OCI-M2 (cell line): ENCODE measurements around the gene ASB16.
"Not testable (repeated sequence)": the region's sequence is repeated elsewhere in the genome, so short reads cannot be mapped to it uniquely, and the experiment has no call there.

ENCODE experiments used
- DNase-seq: peaks from one replicate; lab custom pipeline; 2025; ENCODE audit not compliant: unreplicated experiment; lab: John Stamatoyannopoulos, UW

ASB16 gene, protein sequence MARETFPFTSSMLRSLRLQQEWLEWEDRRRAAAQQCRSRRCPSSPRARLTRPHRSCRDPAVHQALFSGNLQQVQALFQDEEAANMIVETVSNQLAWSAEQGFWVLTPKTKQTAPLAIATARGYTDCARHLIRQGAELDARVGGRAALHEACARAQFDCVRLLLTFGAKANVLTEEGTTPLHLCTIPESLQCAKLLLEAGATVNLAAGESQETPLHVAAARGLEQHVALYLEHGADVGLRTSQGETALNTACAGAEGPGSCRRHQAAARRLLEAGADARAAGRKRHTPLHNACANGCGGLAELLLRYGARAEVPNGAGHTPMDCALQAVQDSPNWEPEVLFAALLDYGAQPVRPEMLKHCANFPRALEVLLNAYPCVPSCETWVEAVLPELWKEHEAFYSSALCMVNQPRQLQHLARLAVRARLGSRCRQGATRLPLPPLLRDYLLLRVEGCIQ

DNA sequence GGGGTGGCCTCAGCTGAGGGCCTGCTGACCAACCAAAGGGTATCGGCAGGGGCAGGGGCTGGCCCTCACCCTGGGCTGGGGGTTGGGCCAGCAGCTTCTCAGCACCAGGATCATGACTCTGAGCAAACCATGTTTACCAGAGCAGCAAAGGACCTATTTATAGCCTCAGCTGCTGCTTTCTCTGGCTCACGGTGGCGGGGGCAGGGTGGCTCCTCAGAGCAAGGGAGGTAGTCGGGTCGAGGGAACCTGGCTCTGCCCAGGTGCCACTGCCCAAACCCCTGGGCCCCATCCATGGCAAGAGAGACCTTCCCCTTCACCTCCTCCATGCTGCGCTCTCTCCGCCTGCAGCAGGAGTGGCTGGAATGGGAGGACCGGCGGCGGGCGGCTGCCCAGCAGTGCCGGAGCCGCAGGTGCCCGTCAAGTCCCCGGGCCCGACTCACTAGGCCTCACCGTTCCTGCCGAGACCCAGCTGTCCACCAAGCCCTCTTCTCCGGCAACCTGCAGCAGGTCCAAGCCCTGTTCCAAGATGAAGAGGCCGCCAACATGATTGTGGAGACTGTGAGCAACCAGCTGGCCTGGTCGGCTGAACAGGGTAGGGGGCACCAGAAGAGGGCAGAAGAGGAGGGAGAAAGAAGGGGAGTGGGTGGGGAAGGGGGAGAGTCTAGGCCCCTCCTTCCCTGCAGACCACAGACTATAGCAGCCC lies at the start of gene ASB16:
TSS of gene ASB16 (plus strand) at position 206 of the 703 bp plus-strand sequence. CDS start at position 292, 86 bp downstream.
- DNase-seq: no peak

DNA sequence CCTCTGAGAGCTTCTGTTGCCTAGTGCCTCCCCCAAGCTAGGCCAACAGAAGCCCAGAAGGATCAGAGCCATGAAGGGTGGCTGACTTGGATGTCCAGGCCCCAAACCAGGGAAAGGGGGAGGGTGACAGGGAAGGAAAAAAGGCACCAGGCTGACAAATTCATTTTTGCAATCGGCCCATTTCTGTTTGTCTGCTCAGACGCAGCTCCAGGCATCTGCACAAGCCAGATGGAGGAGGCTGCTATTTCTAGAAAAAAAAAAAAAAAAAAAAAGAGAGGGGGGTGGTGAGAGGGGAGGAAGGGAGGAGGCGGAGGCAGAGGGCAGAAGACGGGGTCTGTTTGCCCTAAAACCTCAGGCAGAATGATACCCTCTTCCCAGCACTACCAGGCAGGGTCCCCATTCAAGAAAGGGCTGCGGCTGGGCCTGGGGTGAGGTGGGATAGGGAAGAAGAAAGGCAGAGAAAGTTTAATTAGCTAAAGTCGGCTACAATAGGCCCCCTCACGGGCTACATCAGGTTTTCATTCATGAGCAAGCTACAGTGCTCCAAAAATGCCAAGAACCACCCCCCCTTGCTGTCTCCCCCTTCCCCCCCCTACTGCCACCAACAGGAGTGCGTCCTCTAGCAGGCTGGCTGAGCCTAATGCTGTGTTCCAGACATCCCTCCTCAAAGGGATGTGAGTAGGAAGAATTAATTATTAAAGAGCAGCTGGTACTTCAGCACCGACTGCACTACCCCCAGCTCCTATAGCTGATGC lies 49.5 kb upstream of the ASB16 start:
- DNase-seq: no peak

DNA sequence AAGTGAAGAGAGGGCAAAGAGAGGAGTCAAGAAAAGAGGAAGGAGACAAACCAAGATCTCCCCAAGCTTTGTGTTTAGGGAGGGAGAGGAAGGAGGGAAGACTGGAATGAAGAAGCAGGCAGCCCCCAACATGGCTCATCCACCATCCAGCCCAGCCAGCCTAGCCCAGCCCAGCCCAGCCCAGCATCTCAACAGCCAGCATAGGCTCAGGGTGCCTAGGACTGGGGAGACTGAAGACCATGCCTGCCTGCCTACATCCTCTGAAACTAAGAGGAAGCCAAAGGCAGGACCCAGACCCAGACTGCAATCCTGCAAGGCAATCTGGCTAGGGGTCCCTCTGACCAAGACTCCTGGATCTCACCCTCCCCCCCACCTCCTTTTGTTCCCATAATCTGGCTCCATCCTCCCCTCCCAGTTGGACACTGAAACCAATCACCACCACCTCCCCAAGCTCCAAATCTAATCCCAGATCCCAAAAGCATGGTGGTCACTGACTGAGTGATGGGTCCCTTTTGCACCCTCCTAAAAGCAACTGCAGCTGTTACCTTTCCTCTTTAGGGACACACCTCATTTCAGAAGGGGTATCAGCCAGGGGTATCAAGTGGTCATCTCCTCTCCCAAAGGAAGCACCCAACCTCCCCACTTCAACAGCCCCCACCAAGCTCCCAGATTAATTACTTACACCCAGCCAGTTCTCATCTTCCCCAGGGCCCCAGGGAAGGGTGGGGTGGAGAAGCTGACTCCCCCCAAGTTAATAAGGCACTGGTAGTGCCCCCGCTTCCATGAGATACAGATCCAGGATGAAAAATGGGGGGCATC lies 48.3 kb upstream of the ASB16 start:
- no peak for DNase-seq

DNA sequence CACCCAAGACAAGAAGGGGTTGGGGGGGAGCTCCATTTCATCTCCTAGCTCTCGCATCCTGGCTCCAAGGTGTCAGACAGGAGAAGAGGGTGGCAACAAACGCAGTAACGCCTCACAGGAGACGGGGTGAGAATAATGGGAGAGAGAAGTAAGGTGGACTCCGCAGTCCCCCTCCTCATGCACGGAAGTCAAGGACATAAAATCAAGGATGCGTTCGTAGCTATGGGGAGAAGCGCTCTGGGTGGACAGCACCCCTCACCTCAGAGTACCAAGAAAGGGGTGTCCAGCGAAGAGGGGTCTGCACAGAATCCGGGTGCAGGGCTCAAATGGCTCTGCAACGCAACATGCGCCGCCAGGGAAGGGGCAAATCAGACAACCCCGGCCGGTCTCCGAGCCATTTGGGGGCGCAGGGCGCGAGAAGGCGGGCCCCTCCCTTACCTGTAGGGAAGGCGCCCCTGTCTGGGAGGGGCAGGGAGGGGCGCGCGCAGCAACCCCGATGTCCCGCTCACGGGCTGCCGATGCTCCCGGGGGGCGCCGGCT lies 47.6 kb upstream of the ASB16 start:
- DNase-seq: no peak

DNA sequence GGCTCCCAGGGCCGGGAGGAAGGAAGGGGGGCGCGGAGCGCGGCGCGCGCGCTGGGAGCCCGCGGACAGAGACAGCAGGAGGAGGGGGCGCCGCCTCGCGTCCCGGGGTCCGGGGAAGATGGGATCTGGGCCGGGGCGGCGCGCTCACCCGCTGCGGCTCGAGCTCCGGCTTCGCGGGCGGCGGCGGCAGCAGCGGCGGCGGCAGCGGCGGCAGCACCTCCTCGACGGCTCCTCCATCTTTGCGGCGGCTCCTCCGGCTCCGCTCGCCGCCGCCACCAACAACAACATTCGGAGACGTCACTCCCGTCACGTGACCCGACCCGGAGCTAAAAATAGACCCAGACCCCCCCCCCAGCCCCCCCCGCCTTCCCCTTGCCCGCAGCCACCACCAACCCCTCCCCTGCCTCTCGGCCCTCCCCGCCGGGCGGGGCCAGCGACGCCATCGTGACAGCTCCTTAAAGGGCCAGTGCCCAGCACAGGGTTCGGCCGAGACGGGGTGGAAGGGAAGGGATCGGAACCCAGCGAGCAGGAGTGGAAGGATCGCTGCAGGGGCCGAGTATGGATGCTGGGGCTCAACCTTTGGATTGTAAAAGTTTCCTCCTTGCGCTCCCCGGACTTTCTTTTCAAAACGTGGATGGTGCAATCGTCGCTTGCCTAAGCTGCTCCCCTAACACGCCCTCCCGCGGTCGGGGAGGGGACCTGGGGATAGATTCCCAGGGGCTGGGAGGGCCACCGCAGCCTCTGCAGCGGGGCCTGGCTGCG lies 47.0 kb upstream of the ASB16 start, which contains the start of gene HDAC5:
TSS of gene HDAC5 (minus strand) at position 286 of the 762 bp plus-strand sequence. CDS start 6,126 bp downstream, outside the sequence.
- no peak for DNase-seq

DNA sequence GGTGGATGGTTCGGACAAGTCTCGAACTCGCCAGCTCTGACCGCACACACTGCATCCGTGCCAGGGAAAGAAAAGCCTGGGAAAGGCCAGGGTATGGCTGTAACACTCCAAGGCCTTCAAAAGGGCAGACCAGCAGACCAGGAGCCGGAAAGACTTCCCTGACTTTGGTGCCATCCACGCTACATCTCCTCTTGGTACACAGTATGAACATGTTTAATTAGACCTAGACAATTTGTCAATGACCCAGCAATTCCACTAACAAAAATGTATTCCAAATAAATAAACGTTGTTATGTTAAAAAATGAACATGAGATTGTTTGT lies 46.4 kb upstream of the ASB16 start:
- no peak for DNase-seq

DNA sequence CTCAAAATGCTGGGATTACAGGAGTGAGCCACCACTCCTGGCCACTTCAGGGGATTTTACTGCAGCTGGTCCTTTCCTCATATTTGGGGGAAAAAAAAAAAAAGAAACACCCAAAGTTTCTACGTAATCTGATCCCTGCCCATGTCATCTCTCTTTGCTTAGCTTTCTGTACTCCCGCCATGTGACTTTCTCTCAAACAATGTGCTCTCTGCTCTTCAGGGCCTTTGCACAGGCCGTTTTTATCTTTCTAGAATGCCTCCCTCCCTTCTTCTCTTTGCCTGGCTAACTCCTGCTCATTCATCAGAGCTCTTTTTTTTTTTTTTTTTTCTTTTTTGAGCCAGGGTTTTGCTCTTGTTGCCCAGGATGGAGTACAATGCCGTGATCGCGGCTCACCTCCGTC lies 42.1 kb upstream of the ASB16 start:
- no peak for DNase-seq

DNA sequence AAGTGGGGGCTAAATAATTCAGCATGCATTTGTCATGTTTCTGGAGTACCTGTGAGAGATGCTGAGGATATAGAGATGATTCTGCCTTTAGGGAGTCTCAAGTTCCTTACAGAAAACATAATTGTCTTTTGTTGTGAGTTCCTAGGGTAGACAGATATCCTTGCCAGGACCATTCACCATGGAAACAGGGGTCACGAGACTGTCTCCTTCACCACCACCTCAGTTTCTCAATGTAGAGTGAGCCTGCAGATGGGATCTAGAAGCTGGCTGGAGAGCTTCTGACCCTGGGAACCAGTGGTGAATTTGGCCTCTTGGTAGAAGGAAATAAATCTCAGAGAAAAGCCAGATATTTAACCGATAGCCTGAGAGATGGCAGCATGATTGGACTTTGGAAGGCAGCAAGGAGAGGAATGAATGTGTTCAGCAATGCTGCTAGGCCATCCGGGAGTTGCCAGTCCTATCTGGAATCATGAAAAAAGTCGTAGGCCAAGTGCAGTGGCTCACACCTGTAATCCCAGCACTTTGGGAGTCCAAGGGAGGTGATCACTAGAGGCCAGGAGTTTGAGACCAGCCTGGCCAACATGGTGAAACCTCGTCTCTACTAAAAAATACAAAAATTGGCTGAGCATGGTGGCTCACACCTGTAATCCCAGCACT lies 39.7 kb upstream of the ASB16 start:
- no peak for DNase-seq

DNA sequence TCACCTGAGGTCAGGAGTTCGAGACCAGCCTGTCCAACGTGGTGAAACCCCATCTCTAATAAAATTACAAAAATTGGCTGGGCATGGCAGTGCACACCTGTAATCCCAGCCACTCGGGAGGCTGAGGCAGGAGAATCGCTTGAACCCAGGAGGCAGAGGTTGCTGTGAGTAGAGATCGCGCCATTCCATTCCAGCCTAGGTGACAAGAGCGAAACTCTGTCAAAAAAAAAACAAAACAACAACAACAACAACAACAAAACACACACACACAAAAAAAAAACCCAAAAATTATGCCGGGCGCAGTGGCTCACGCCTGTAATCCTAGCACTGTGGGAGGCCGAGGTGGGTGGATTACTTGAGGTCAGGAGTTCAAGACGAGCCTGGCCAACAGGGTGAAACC lies 39.1 kb upstream of the ASB16 start:
- DNase-seq: not testable (repeated sequence)

DNA sequence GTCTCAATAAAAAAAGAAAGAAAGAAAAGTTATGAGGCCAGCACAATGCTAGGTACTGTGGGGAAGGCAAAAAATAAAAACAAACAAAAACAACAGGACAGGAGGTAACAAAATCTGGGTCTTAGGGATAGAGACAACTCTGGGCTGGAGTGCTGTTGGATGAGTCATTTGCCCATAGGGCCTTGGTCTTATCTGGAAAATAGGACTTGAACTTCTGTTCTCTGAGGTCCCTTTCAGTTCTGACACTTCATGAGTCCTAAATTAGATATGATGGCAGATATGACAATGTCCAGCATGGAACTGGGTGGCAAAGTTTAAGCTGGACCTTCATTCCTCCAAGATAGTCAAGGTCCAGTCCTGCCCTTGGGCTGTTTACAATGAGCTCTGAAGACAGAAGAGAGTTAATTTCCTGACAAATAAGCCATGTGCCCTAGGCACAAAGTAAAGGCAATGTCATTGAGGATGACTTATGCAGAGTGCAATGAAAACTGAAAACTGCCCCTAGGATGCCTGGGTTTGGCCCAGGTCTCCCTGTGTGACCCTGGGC lies 38.2 kb upstream of the ASB16 start:
- DNase-seq: no peak

DNA sequence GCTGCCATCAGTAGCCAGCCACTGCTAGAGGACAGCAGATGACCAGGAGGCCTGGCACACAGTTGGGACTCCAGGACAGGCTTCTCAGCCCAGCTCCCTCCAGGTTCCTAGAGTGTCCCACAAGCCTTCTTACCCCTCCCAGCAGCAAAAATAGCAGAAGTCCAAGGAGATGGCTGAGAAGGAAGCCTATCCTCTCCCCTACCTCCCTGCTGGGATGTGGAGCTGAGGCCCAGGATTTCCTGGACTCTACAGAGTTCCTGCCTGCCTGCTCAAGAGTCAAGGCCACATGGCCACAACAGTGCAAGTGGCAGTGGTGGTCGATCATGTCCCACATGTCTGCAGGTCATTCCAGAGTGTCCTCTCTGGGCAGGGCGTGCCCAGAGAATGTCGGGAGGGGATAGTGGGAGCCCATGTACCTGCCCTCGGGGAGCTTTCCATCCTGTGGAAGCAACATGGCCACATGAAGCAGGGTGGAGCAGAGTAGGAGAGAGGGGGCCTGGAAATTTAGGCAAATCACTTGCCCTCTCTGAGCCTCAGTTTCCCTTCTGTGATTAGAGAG lies 36.5 kb upstream of the ASB16 start:
- no peak for DNase-seq

DNA sequence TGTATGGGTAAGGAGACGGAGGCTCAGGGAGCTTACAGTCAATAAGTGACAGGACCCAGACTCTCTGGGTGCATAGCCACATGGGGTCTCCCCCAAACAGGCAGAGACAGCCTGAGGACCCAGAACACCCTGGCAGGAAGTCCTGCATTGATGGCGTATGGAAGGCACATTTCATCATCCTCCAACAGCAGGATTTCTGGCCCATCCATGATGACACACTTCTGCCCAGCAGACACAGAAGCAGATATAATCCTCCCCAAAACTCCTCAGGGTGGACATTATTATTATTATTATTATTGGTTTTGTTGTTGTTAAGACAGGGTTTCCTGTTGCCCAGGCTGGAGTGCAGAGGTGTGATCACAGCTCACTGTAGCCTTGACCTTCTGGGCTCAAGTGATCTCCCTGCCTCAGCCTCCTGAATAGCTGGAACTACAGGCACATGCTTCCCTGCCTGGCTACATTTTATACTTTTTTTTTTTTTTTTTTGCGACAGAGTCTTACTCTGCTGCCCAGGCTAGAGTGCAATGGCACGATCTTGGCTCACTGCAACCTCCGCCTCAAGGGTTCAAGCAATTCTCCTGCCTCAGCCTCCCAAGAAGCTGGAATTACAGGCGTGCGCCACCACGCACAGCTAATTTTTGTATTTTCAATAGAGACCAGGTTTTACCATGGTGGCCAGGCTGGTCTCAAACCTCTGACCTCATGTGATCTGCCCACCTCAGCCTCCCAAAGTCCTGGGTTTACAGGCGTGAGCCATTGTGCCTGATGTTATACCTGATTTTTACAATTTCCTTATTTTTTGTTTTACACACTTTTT lies 35.5 kb upstream of the ASB16 start:
- DNase-seq: no peak

DNA sequence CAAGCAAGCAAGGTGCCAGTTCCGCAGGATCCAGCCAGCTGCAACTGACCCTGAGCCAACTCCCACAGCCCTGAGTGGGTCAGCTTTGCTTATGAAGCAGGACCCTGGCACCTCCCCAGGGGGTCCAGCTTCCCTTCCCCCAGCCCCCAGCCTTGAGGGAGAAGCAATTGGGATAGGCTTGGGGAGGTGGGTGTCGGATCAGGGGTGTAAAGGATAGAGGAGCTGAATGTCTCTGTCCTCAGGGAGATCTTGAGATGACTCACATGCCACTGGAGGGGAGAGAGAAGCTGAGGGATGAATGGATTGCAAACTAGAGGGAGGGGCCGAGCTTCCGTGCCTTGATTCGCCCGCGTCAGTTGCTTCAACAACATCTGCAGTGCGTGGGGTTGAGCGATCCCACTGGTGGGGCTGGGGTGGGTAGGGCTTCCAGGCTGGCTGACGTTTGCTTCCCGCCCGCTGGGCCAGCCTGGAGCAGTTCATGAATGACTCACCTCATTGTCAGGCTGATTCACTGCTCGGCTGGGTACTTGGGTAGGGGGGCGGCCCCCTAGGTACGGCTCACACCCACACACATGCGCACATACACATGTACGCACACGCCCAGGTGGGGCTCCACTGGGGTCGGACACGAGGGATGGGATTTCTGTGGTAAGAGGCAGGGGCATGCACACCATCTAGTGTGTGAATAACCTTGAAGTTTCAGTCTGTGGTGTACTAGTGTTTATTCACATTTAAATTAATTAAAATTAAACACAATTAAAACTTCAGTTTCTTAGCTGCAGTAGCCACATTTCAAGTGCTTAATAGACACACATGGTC lies 32.4 kb upstream of the ASB16 start:
- DNase-seq: no peak

DNA sequence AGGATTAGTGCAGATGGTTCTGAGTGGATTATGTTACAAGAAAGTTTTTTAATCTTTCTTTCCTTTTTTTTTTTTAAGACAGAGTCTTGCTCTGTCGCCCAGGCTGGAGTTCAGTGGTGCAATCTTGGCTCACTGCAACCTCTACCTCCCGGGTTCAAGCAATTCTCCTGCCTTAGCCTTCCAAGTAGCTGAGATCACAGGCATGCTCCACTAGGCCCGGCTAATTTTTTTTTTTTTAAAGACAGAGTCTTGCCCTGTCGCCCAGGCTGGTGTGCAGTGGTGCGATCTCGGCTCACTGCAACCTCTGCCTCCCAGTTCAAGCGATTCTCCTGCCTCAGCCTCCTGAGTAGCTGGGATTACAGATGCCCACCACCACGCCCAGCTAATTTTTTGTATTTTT lies 26.6 kb upstream of the ASB16 start:
- not testable (repeated sequence) for DNase-seq

DNA sequence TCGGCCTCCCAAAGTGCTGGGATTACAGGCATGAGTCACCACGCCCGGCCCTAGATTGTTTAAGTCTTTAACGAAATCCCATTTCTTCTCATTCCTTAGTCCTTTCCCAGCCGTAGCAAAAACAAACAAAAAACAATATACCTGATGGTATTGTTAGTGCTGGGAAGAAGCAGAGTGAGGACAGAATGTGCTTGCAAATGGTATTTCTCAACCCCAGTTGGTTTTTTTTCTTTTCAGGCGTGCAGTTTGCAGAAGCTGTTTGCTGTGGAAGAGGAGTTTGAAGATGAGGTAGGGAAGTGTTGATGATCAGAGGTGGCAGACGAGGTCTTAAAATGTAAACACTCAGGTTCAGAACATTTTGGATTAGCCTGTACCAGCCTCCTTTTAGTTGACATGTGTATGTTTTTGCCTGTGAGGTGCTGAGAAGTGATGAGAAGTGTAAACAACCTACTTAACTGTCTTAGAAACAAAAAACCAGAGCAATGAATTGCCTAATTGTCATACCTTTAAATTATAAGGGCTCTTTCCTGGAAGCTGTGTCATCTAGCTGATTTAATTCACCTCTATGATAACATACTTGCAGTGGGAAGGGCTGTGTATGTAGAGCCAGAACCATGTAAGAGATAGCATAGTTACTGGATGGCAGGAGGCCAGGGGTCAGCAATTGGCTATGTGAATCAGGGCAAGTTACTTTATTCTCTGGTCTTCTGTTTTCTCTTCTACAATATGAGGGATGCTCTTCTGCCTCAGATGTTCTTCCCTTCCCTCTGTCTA lies 25.4 kb upstream of the ASB16 start:
- DNase-seq: no peak
